PC-9 (cell line): ENCODE measurements around the gene SV2C. TPM values are rescaled to one million over a fixed set of nuclear protein-coding genes. Genes with fewer than 3 reads are reported as not detected.

Experiments
- BruUV-seq: library from RNA; stranded (reverse); fragments of 400-500 nt; replicated peaks from 2 replicates; lab custom pipeline; 2021; lab: Mats Ljungman, UMichigan
- CTCF ChIA-PET: fragments of 300-600 bp; sonication (Branson Sonifier 250); formaldehyde crosslinking; loops from one replicate; lab custom pipeline; 2022; ENCODE audit warnings: antibody characterized with exemption; lab: Charles Lee
- POLR2A ChIA-PET: fragments of 300-600 bp; sonication (Branson Sonifier 250); formaldehyde crosslinking; loops from one replicate; lab custom pipeline; 2022; ENCODE audit warnings: antibody characterized with exemption; ENCODE audit not compliant: unreplicated experiment; lab: Charles Lee
- DNase-seq, 2 experiments: peaks; one replicate each; pipeline versions ENCODE4 v3.0.0 to v3.0.0-alpha.2; 2015 to 2022; ENCODE audit warnings: mixed read lengths in 1 of 2
- H2AFZ ChIP-seq: fragments of 200-600 bp; sonication (generic); 2 replicates; pipeline ENCODE4 v1.8.1; 2017; ENCODE audit warnings: antibody characterized with exemption
- H3F3A ChIP-seq: fragments of 200-600 bp; sonication (generic); 2 replicates; pipeline ENCODE4 v1.8.1; 2017; ENCODE audit warnings: antibody characterized with exemption, mild to moderate bottlenecking, low read depth; ENCODE audit not compliant: insufficient read depth
- H3K27ac ChIP-seq: fragments of 200-600 bp; sonication (generic); 2 replicates; pipeline ENCODE4 v1.6.1; 2016; ENCODE audit warnings: mixed run types
- H3K27me3 ChIP-seq: fragments of 200-600 bp; sonication (generic); 2 replicates; pipeline ENCODE4 v1.6.1; 2016; ENCODE audit warnings: low read depth, mixed run types; ENCODE audit not compliant: insufficient read depth
- H3K36me3 ChIP-seq: fragments of 200-600 bp; sonication (generic); 2 replicates; pipeline ENCODE4 v1.6.1; 2016; ENCODE audit warnings: low read depth, mixed run types
- H3K4me1 ChIP-seq: fragments of 200-600 bp; sonication (generic); replicated peaks from 2 replicates; pipeline ENCODE4 v1.6.1; 2016; ENCODE audit warnings: mixed run types; ENCODE audit not compliant: insufficient read depth
- H3K4me2 ChIP-seq: fragments of 200-600 bp; sonication (generic); 2 replicates; pipeline ENCODE4 v1.6.1; 2017; ENCODE audit warnings: mixed run types
- H3K4me3 ChIP-seq: fragments of 200-600 bp; sonication (generic); 2 replicates; pipeline ENCODE4 v1.6.1; 2016; ENCODE audit warnings: mixed run types
- H3K79me2 ChIP-seq: fragments of 200-600 bp; sonication (generic); 2 replicates; pipeline ENCODE4 v1.6.1; 2017; ENCODE audit warnings: low read depth, mixed run types
- H3K9me2 ChIP-seq: fragments of 200-600 bp; sonication (generic); 2 replicates; pipeline ENCODE4 v1.8.1; 2017; ENCODE audit warnings: mild to moderate bottlenecking; ENCODE audit not compliant: insufficient read depth
- H3K9me3 ChIP-seq: fragments of 200-600 bp; sonication (generic); 2 replicates; pipeline ENCODE4 v1.8.1; 2016; ENCODE audit warnings: low read depth; ENCODE audit not compliant: insufficient read depth
- H4K20me1 ChIP-seq: fragments of 200-600 bp; sonication (generic); 2 replicates; pipeline ENCODE4 v1.8.1; 2017; ENCODE audit not compliant: insufficient read depth
- CTCF ChIP-seq: fragments of 200-600 bp; sonication (generic); conservative IDR thresholded peaks from 2 replicates; pipeline ENCODE4 v1.6.1; 2017; ENCODE audit warnings: mixed run types, antibody characterized with exemption, mild to moderate bottlenecking, moderate library complexity
- EZH2 ChIP-seq: fragments of 200-600 bp; sonication (generic); IDR thresholded peaks from 2 replicates; pipeline ENCODE4 v1.8.0; 2017; ENCODE audit warnings: antibody characterized with exemption, low read depth
- intact Hi-C: fragments of 100-400 bp; cut with micrococcal nuclease; formaldehyde crosslinking; loops from one replicate; pipeline ENCODE4 v1.10.0; 2022; ENCODE audit not compliant: unreplicated experiment
- total RNA-seq: library from RNA; stranded (reverse); gene quantifications from 2 replicates; pipeline ENCODE4 v1.2.3, GENCODE V29; 2021

SV2C gene
- total RNA-seq, 1 experiment from 2014 or later, result not detected

GRCh38 chr5:76209297-76209696, 126.1 kb downstream of the SV2C start:
- ChIA-PET CTCF (no interaction called here), POLR2A (no interaction called here)
- no peak for TF ChIP-seq EZH2
- H3K4me1 ChIP-seq, result no peaks in the 10 kb centered on the region
- H3K27ac ChIP-seq, result no peak overlapping the region
- no peak overlapping the region for H2AFZ ChIP-seq
- intact Hi-C loops, result no loop called here
- no peaks in the 10 kb centered on the region for H3K27me3 ChIP-seq
- BruUV-seq, result no TSS peak
- no peaks in the 10 kb centered on the region for H3K79me2 ChIP-seq
- no peak overlapping the region for H3K4me2 ChIP-seq
- no peaks in the 10 kb centered on the region for H3K9me3 ChIP-seq
- H3F3A ChIP-seq, result no peaks in the 10 kb centered on the region
- no peaks in the 10 kb centered on the region for H3K36me3 ChIP-seq
- H3K4me3 ChIP-seq, result no peak overlapping the region
- H4K20me1 ChIP-seq, result no peaks in the 10 kb centered on the region
- H3K9me2 ChIP-seq, result no peaks in the 10 kb centered on the region
- no peak for DNase-seq

GRCh38 chr5:76210946-76211345, 127.8 kb downstream of the SV2C start:
- intact Hi-C loops, result no loop called here
- DNase-seq, result no peak

GRCh38 chr5:76213858-76214257, 130.7 kb downstream of the SV2C start:
- BruUV-seq, result no TSS peak
- H3K79me2 ChIP-seq, result no peaks in the 10 kb centered on the region
- H3K4me2 ChIP-seq, result no peak overlapping the region
- no peaks in the 10 kb centered on the region for H3K27me3 ChIP-seq
- DNase-seq, result no peak
- no peaks in the 10 kb centered on the region for H3K36me3 ChIP-seq
- POLR2A ChIA-PET, result no interaction called here
- CTCF ChIA-PET, result no interaction called here
- intact Hi-C loops, result no loop called here
- no peak overlapping the region for H2AFZ ChIP-seq
- TF ChIP-seq CTCF (no peak), EZH2 (no peak)
- H4K20me1 ChIP-seq, result no peaks in the 10 kb centered on the region
- H3K9me3 ChIP-seq, result no peaks in the 10 kb centered on the region
- no peaks in the 10 kb centered on the region for H3K9me2 ChIP-seq
- no peak overlapping the region for H3K4me3 ChIP-seq
- no peak overlapping the region for H3K27ac ChIP-seq
- H3K4me1 ChIP-seq, result no peaks in the 10 kb centered on the region
- no peaks in the 10 kb centered on the region for H3F3A ChIP-seq

More at GRCh38 chr5:76210946-76211345, 127.8 kb downstream of the SV2C start:
- ChIA-PET CTCF (no interaction called here), POLR2A (no interaction called here)
- Histone ChIP-seq H3K9me3 (no peaks in the 10 kb centered on the region), H3K79me2 (no peaks in the 10 kb centered on the region), H2AFZ (no peak overlapping the region), H3K9me2 (no peaks in the 10 kb centered on the region), H3K4me2 (no peak overlapping the region), H4K20me1 (no peaks in the 10 kb centered on the region), H3K27me3 (no peaks in the 10 kb centered on the region), H3K4me3 (no peak overlapping the region), H3K36me3 (no peaks in the 10 kb centered on the region), H3K4me1 (no peaks in the 10 kb centered on the region), H3F3A (no peaks in the 10 kb centered on the region), H3K27ac (no peak overlapping the region)
- TF ChIP-seq EZH2 (no peak), CTCF (no peak)
- no TSS peak for BruUV-seq

GRCh38 chr5:76216748-76217147, 133.6 kb downstream of the SV2C start:
- Histone ChIP-seq H3K4me3 (no peak overlapping the region), H3K4me1 (no peaks in the 10 kb centered on the region), H3F3A (no peaks in the 10 kb centered on the region), H3K36me3 (no peaks in the 10 kb centered on the region), H3K27ac (no peak overlapping the region), H2AFZ (no peak overlapping the region), H3K4me2 (no peak overlapping the region), H3K9me3 (no peaks in the 10 kb centered on the region), H3K79me2 (no peaks in the 10 kb centered on the region), H3K9me2 (no peaks in the 10 kb centered on the region), H3K27me3 (no peaks in the 10 kb centered on the region), H4K20me1 (no peaks in the 10 kb centered on the region)
- intact Hi-C loops, result no loop called here
- POLR2A ChIA-PET, result interaction anchor here (0.8 kb wide), 1 partner anchor 558 kb away, joined by 5 read pairs; no protein-coding TSS in a partner anchor
- TF ChIP-seq CTCF, result no peak
- TF ChIP-seq EZH2, result no peak
- CTCF ChIA-PET, result no interaction called here
- no TSS peak for BruUV-seq
- no peak for DNase-seq
